SU-DHL-6 (cell line): ENCODE results near the gene ELMO1.

ENCODE experiments used
- H2AFZ ChIP-seq: fragments of 200-600 bp; sonication (generic); 2 replicates; pipeline ENCODE4 v1.6.1; 2014; ENCODE audit warnings: low read depth, mild to moderate bottlenecking, moderate library complexity, mixed read lengths, antibody characterized with exemption, low read length; ENCODE audit not compliant: severe bottlenecking
- H3F3A ChIP-seq: fragments of 200-600 bp; shearing (Covaris generic); 2 replicates; pipeline ENCODE4 v1.6.0; 2016; ENCODE audit warnings: antibody characterized with exemption, mild to moderate bottlenecking; ENCODE audit not compliant: insufficient read depth
- H3K27ac ChIP-seq: fragments of 200-600 bp; sonication (generic); 2 replicates; pipeline ENCODE4 v1.5.1; 2016; ENCODE audit warnings: low read depth, mild to moderate bottlenecking, low read length, moderate library complexity, mixed read lengths
- H3K27me3 ChIP-seq: fragments of 200-600 bp; sonication (generic), shearing (Covaris generic); 2 replicates; pipeline ENCODE4 v1.6.0; 2014; ENCODE audit warnings: mild to moderate bottlenecking, low read length
- H3K36me3 ChIP-seq: fragments of 200-600 bp; sonication (generic); 2 replicates; pipeline ENCODE4 v1.6.1; 2014; ENCODE audit warnings: mild to moderate bottlenecking, low read length, mixed read lengths
- H3K4me2 ChIP-seq: fragments of 300-600, 200-600 bp; shearing (Covaris generic), sonication (generic); 2 replicates; pipeline ENCODE4 v1.6.0; 2014; ENCODE audit warnings: low read length, low read depth, mild to moderate bottlenecking; ENCODE audit not compliant: poor library complexity, severe bottlenecking
- H3K4me3 ChIP-seq: fragments of 200-600 bp; sonication (generic); 2 replicates; pipeline ENCODE4 v1.5.1; 2014; ENCODE audit warnings: antibody characterized with exemption, low read length, mild to moderate bottlenecking, mixed read lengths; ENCODE audit not compliant: insufficient read depth, poor library complexity, severe bottlenecking
- H3K79me2 ChIP-seq: fragments of 200-600 bp; sonication (generic); 2 replicates; pipeline ENCODE4 v1.6.1; 2014; ENCODE audit warnings: mild to moderate bottlenecking, low read length, moderate library complexity; ENCODE audit not compliant: insufficient read depth
- H3K9ac ChIP-seq: fragments of 200-600 bp; sonication (generic); 2 replicates; pipeline ENCODE4 v1.7.0; 2014; ENCODE audit warnings: mild to moderate bottlenecking, low read length
- H3K9me2 ChIP-seq: fragments of 200-600 bp; sonication (generic); replicated peaks from 2 replicates; pipeline ENCODE4 v1.6.1; 2014; ENCODE audit warnings: low read length; ENCODE audit not compliant: insufficient read depth
- H3K9me3 ChIP-seq: fragments of 200-600 bp; sonication (generic); 2 replicates; pipeline ENCODE4 v1.6.1; 2014; ENCODE audit warnings: low read length, mixed read lengths; ENCODE audit not compliant: insufficient read depth
- H4K20me1 ChIP-seq: fragments of 200-600 bp; sonication (generic); 2 replicates; pipeline ENCODE4 v1.6.1; 2014; ENCODE audit warnings: low read depth, mild to moderate bottlenecking, antibody characterized with exemption, low read length, moderate library complexity, mixed read lengths
- EZH2phosphoT487 ChIP-seq: fragments of 200-600 bp; sonication (generic), shearing (Covaris generic); conservative IDR thresholded peaks from 2 replicates; pipeline ENCODE4 v1.6.1; 2018; ENCODE audit warnings: mild to moderate bottlenecking, antibody characterized with exemption, low read length, moderate library complexity, mixed read lengths
- TF ChIP-seq, protein P1 (sequence below): fragments of 200-600 bp; sonication (generic); IDR thresholded peaks from one replicate; pipeline ENCODE4 v1.5.1; 2017; ENCODE audit warnings: antibody characterized with exemption, mild to moderate bottlenecking, low read length, moderate library complexity; ENCODE audit not compliant: insufficient read depth, poor library complexity, severe bottlenecking

The ELMO1 gene

GRCh38 chr7:37068902-37069301 lies 379.8 kb downstream of the ELMO1 start:
- Histone ChIP-seq H2AFZ (no peak overlapping the region), H3K4me3 (no peak overlapping the region), H3K4me2 (no peak overlapping the region), H3K36me3 (no peaks in the 10 kb centered on the region), H3F3A (no peaks in the 10 kb centered on the region), H3K9ac (no peak overlapping the region), H3K27me3 (no peaks in the 10 kb centered on the region), H3K27ac (no peak overlapping the region), H3K9me3 (no peaks in the 10 kb centered on the region), H3K79me2 (no peaks in the 10 kb centered on the region), H4K20me1 (no peaks in the 10 kb centered on the region), H3K9me2 (no peaks in the 10 kb centered on the region)
- TF ChIP-seq, protein P1, sequence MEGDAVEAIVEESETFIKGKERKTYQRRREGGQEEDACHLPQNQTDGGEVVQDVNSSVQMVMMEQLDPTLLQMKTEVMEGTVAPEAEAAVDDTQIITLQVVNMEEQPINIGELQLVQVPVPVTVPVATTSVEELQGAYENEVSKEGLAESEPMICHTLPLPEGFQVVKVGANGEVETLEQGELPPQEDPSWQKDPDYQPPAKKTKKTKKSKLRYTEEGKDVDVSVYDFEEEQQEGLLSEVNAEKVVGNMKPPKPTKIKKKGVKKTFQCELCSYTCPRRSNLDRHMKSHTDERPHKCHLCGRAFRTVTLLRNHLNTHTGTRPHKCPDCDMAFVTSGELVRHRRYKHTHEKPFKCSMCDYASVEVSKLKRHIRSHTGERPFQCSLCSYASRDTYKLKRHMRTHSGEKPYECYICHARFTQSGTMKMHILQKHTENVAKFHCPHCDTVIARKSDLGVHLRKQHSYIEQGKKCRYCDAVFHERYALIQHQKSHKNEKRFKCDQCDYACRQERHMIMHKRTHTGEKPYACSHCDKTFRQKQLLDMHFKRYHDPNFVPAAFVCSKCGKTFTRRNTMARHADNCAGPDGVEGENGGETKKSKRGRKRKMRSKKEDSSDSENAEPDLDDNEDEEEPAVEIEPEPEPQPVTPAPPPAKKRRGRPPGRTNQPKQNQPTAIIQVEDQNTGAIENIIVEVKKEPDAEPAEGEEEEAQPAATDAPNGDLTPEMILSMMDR = no peak
- no peak for TF ChIP-seq EZH2phosphoT487

DNA sequence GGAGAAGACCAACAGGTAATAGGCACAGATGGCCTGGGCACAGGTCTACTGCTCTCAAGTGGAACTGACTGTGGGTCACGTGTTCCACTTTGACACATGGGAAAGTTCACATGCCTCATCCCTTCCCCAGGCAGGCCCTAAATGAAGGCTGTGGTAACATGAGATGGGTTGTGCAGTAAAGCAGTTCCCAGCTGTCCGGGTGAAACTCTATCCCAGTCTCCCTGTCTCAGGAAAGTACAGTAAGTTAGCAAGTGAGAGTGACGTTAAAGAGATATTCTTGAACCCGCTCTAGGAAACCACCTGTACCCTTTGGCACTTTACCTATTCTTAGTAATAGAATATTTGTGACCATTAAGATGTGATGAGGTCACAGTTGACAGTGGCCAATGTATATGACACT lies 380.6 kb downstream of the ELMO1 start:
- TF ChIP-seq, protein P1 = no peak
- TF ChIP-seq EZH2phosphoT487 = no peak
- Histone ChIP-seq H3K4me2 (no peak overlapping the region), H3K9ac (no peak overlapping the region), H3K9me3 (no peaks in the 10 kb centered on the region), H3K4me3 (no peak overlapping the region), H3K9me2 (no peaks in the 10 kb centered on the region), H3K27ac (no peak overlapping the region), H2AFZ (no peak overlapping the region), H3K27me3 (no peaks in the 10 kb centered on the region), H4K20me1 (no peaks in the 10 kb centered on the region), H3K79me2 (no peaks in the 10 kb centered on the region), H3F3A (no peaks in the 10 kb centered on the region), H3K36me3 (no peaks in the 10 kb centered on the region)

- no peaks in the 10 kb centered on the region for H3K27me3 ChIP-seq
- H3K36me3 ChIP-seq = no peaks in the 10 kb centered on the region
- no peak overlapping the region for H3K4me2 ChIP-seq
- no peaks in the 10 kb centered on the region for H3F3A ChIP-seq
- H3K9me3 ChIP-seq = no peaks in the 10 kb centered on the region
- no peak overlapping the region for H3K9ac ChIP-seq
- no peaks in the 10 kb centered on the region for H4K20me1 ChIP-seq
- no peak overlapping the region for H3K4me3 ChIP-seq
- no peaks in the 10 kb centered on the region for H3K9me2 ChIP-seq
- no peak overlapping the region for H3K27ac ChIP-seq
- no peak overlapping the region for H2AFZ ChIP-seq
- TF ChIP-seq EZH2phosphoT487 = no peak
- TF ChIP-seq, protein P1 = no peak
- no peaks in the 10 kb centered on the region for H3K79me2 ChIP-seq
Observed at GRCh38 chr7:37065779-37066271, 382.8 kb downstream of the ELMO1 start.

DNA sequence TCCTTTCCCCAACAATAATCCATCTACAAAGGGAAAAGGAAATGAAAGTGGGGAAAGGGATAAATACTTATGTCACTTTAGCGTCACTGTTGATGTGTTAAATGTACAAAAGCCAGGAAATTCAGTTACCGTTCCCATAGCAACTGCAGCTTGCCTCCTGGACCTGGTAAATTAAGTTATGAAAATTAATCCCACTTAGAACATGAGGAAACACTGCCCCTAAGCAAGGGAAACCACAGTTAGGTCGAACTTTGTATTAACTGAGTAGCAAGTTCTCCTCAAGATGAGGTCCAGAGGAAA lies 386.2 kb downstream of the ELMO1 start:
- Histone ChIP-seq H3K4me3 (no peak overlapping the region), H3K9me2 (no peaks in the 10 kb centered on the region)

More for the DNA sequence above, 386.2 kb downstream of the ELMO1 start:
- Histone ChIP-seq H3K9me3 (no peaks in the 10 kb centered on the region), H3K4me2 (no peak overlapping the region), H3F3A (no peaks in the 10 kb centered on the region), H4K20me1 (no peaks in the 10 kb centered on the region), H3K9ac (no peak overlapping the region), H3K27me3 (no peaks in the 10 kb centered on the region), H3K27ac (no peak overlapping the region), H2AFZ (no peak overlapping the region), H3K79me2 (no peaks in the 10 kb centered on the region), H3K36me3 (no peaks in the 10 kb centered on the region)
- TF ChIP-seq EZH2phosphoT487 = no peak
- TF ChIP-seq, protein P1 = no peak
